NCI-H2196 treated with DMSO at 0.1 percent for 48 hours (cell line): ENCODE data around the gene QPRT.
"Not testable (repeated sequence)": the region's sequence is repeated elsewhere in the genome, so short reads cannot be mapped to it uniquely, and the experiment has no call there.

Experiments
- DNase-seq: peaks from one replicate; lab custom pipeline; 2025; ENCODE audit not compliant: unreplicated experiment; lab: John Stamatoyannopoulos, UW

QPRT gene

GRCh38 chr16:29662729-29663015 is 16.3 kb upstream of the QPRT start:
- no peak for DNase-seq

- no peak for DNase-seq
Observed at GRCh38 chr16:29663016-29663806, 15.8 kb upstream of the QPRT start, which contains the start of gene SPN. Gene SPN (plus strand): TSS chr16:29663247. CDS start chr16:29663729, 482 bp downstream.

- no peak for DNase-seq
Observed at GRCh38 chr16:29663807-29664090, 15.2 kb upstream of the QPRT start.

- DNase-seq, result no peak
Observed at GRCh38 chr16:29664091-29664921, 14.7 kb upstream of the QPRT start.

GRCh38 chr16:29665294-29666077 is 13.5 kb upstream of the QPRT start:
- no peak for DNase-seq

- DNase-seq, result not testable (repeated sequence)
Observed at GRCh38 chr16:29667322-29667610, 11.7 kb upstream of the QPRT start.

- no peak for DNase-seq
Observed at GRCh38 chr16:29667755-29668154, 11.2 kb upstream of the QPRT start.

- DNase-seq, result no peak
Observed at GRCh38 chr16:29668267-29668666, 10.7 kb upstream of the QPRT start.

GRCh38 chr16:29673501-29673900 is 5.5 kb upstream of the QPRT start:
- DNase-seq, result no peak

GRCh38 chr16:29674188-29674587 is 4.8 kb upstream of the QPRT start:
- DNase-seq, result no peak

- no peak for DNase-seq
Observed at GRCh38 chr16:29675811-29676643, 3.0 kb upstream of the QPRT start.

GRCh38 chr16:29676989-29677785 is 1.8 kb upstream of the QPRT start:
- no peak for DNase-seq

GRCh38 chr16:29680180-29680598 is 1.2 kb downstream of the QPRT start:
- no peak for DNase-seq

- DNase-seq, result no peak
Observed at GRCh38 chr16:29683543-29684090, 4.6 kb downstream of the QPRT start.

- no peak for DNase-seq
Observed at GRCh38 chr16:29684679-29685078, 5.7 kb downstream of the QPRT start.

GRCh38 chr16:29686740-29687332 is 7.9 kb downstream of the QPRT start:
- no peak for DNase-seq

- no peak for DNase-seq
Observed at GRCh38 chr16:29687755-29688154, 8.8 kb downstream of the QPRT start.

GRCh38 chr16:29688172-29688571 is 9.2 kb downstream of the QPRT start:
- no peak for DNase-seq

- DNase-seq, result not testable (repeated sequence)
Observed at GRCh38 chr16:29689490-29690351, 10.7 kb downstream of the QPRT start.
